DND-41 (cell line): ENCODE measurements around the gene STEAP1B.

Experiments used
- ATAC-seq: fragments of 200-7000 bp; cut with Tn5 transposase; 3 replicates; pipeline ENCODE4 v1.9.1; 2021; ENCODE audit warnings: low read depth; ENCODE audit not compliant: insufficient read depth
- DNase-seq: peaks from one replicate; pipeline ENCODE4 v3.0.0-alpha.2; 2020
- H2AFZ ChIP-seq: 2 replicates; pipeline ENCODE4 v1.6.0; 2012; ENCODE audit warnings: low read depth, low read length
- H3K27ac ChIP-seq: 2 replicates; pipeline ENCODE4 v1.5.1; 2012; ENCODE audit warnings: low read length, inconsistent platforms
- H3K27me3 ChIP-seq: fragments of 200-600 bp; sonication (generic); 2 replicates; pipeline ENCODE4 v1.6.0; 2012; ENCODE audit warnings: low read length, mild to moderate bottlenecking, inconsistent platforms; ENCODE audit not compliant: insufficient read depth, poor library complexity
- H3K36me3 ChIP-seq: 2 replicates; pipeline ENCODE4 v1.5.1; 2012; ENCODE audit warnings: low read length, inconsistent platforms; ENCODE audit not compliant: insufficient read depth
- H3K4me1 ChIP-seq: 2 replicates; pipeline ENCODE4 v1.5.1; 2012; ENCODE audit warnings: mild to moderate bottlenecking, low read length; ENCODE audit not compliant: insufficient read depth
- H3K4me2 ChIP-seq: 2 replicates; pipeline ENCODE4 v1.6.0; 2012; ENCODE audit warnings: mild to moderate bottlenecking, moderate library complexity, low read length, inconsistent platforms; ENCODE audit not compliant: insufficient read depth
- H3K4me3 ChIP-seq, 2 experiments: fragments of 200-600 bp in 1 of 2; shearing (Covaris generic) in 1 of 2; 2 replicates each; pipeline ENCODE4 v1.5.1; 2012 to 2016; ENCODE audit warnings: inconsistent platforms in 2 of 2, low read length in 2 of 2, mild to moderate bottlenecking in 2 of 2, low read depth in 1 of 2, moderate library complexity in 1 of 2
- H3K79me2 ChIP-seq: 2 replicates; pipeline ENCODE4 v1.6.0; 2012; ENCODE audit warnings: low read length, inconsistent platforms; ENCODE audit not compliant: insufficient read depth
- H3K9ac ChIP-seq: 2 replicates; pipeline ENCODE4 v1.6.0; 2012; ENCODE audit warnings: low read depth, mild to moderate bottlenecking, inconsistent platforms, low read length, moderate library complexity
- H3K9me3 ChIP-seq: 2 replicates; pipeline ENCODE4 v1.5.1; 2012; ENCODE audit warnings: low read length, moderate library complexity, mild to moderate bottlenecking, inconsistent platforms; ENCODE audit not compliant: insufficient read depth, severe bottlenecking
- H4K20me1 ChIP-seq: 2 replicates; pipeline ENCODE4 v1.6.0; 2012; ENCODE audit warnings: low read length; ENCODE audit not compliant: insufficient read depth
- EZH2 ChIP-seq: IDR thresholded peaks from 3 replicates; pipeline ENCODE4 v1.6.1; 2012; ENCODE audit warnings: borderline replicate concordance, low read depth, mild to moderate bottlenecking, moderate library complexity, low read length, inconsistent platforms; ENCODE audit not compliant: severe bottlenecking
- TF ChIP-seq, protein P1 (sequence below): IDR thresholded peaks from 2 replicates; pipeline ENCODE4 v1.5.1; 2012; ENCODE audit warnings: borderline replicate concordance, low read length, moderate library complexity, mild to moderate bottlenecking; ENCODE audit not compliant: poor library complexity, severe bottlenecking; ENCODE audit errors: extremely low read depth

Gene STEAP1B

DNA sequence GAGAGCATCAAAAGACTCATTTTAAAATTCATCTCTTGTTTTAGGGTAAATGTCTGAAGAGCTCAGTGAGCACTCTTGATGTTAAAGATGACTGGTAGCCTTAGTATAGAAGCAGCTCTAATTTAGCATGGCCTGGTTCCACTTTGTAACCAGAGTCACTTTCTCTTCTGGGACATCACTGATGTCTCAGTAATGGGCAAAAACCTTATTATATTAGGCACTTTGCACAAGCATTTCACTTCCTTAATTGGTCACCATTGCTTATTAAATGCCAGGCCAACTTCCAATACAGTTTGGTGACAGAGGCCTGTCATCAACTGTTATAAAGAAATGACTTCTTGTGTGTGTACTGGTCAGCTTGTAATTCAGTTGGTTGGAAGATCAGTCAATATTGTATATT is 53.0 kb downstream of the STEAP1B start:
- H3K4me3 ChIP-seq, result no peak overlapping the region
- no peaks in the 10 kb centered on the region for H3K36me3 ChIP-seq
- DNase-seq (no peak), ATAC-seq (no peak)
- H3K9ac ChIP-seq, result 0 out of 2 replicates have a peak overlapping the region, but pooled peaks have one; percentile 52
- H4K20me1 ChIP-seq, result no peaks in the 10 kb centered on the region
- H3K27me3 ChIP-seq, result no peaks in the 10 kb centered on the region
- TF ChIP-seq EZH2, result no peak
- TF ChIP-seq, protein P1, sequence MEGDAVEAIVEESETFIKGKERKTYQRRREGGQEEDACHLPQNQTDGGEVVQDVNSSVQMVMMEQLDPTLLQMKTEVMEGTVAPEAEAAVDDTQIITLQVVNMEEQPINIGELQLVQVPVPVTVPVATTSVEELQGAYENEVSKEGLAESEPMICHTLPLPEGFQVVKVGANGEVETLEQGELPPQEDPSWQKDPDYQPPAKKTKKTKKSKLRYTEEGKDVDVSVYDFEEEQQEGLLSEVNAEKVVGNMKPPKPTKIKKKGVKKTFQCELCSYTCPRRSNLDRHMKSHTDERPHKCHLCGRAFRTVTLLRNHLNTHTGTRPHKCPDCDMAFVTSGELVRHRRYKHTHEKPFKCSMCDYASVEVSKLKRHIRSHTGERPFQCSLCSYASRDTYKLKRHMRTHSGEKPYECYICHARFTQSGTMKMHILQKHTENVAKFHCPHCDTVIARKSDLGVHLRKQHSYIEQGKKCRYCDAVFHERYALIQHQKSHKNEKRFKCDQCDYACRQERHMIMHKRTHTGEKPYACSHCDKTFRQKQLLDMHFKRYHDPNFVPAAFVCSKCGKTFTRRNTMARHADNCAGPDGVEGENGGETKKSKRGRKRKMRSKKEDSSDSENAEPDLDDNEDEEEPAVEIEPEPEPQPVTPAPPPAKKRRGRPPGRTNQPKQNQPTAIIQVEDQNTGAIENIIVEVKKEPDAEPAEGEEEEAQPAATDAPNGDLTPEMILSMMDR, result no peak
- peak overlapping the region; percentile 96 for H3K27ac ChIP-seq
- H3K79me2 ChIP-seq, result no peaks in the 10 kb centered on the region
- H3K9me3 ChIP-seq, result no peaks in the 10 kb centered on the region
- H3K4me2 ChIP-seq, result peak overlapping the region; percentile 57; the same call in 1 of the 2 replicates
- no peak overlapping the region for H2AFZ ChIP-seq
- peaks cover 59% of the 10 kb centered on the region for H3K4me1 ChIP-seq

DNA sequence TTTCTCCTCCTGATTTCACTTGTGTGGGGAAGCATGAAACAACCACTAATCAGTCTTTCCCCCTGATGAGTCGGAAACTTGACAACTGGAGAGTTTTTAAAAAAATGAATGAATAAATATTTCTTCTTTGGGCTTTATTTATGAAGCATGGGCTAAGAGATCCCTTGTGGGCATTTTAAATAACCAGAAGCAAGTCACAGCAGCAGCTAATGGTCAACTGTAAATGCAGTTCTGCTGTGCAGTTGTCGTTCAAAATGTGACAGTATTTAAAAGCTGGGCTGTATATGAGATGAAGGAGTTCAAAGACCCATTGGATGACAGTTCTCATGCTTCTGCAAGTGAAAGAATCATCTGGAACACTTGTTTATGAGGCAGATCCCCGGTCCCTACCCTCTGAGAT is 54.1 kb downstream of the STEAP1B start:
- no peaks in the 10 kb centered on the region for H3K36me3 ChIP-seq
- H4K20me1 ChIP-seq, result no peaks in the 10 kb centered on the region
- TF ChIP-seq, protein P1, result no peak
- TF ChIP-seq EZH2, result no peak
- no peaks in the 10 kb centered on the region for H3K27me3 ChIP-seq
- no peaks in the 10 kb centered on the region for H3K79me2 ChIP-seq
- no peaks in the 10 kb centered on the region for H3K9me3 ChIP-seq
- peak overlapping the region in 1 of 2 experiments; percentile 30; a peak in 2 of 4 replicates for H3K4me3 ChIP-seq
- H3K4me1 ChIP-seq, result peaks cover 59% of the 10 kb centered on the region
- ATAC-seq (no peak), DNase-seq (no peak)
- peak overlapping the region; percentile 52 for H3K9ac ChIP-seq
- H3K27ac ChIP-seq, result peak overlapping the region; percentile 96
- H2AFZ ChIP-seq, result peak overlapping the region; percentile 17; the same call in 1 of the 2 replicates
- peak overlapping the region; percentile 57 for H3K4me2 ChIP-seq

DNA sequence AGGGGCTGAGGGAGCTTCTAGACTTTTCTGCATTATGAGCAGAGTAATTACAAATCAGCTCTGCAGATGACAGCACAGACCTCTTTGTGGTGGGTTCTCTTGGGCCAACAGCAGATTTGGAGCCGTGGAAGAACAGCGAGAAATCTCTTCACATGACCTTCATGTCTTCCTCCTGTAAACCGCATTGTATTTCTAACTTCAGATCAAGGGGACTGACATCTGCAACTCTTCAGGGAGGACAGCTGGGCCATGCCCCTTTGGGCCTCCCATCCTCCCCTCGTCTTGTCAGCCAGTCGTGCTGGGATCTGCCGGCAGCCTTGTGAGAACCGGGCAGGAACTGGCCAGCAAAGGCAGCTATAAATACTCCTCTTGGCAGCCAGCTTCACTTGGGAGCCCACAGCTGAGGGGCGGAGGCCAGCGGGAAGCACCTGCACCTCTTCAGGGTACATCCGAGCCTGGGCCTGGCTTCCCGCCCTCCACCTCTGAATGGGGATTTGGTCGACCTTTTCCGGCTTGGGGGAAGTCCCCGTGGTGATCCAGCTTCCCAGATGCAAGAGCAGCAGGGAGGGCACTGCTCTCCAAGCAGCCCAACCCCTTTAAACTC is 54.7 kb downstream of the STEAP1B start:
- Histone ChIP-seq H3K9ac (peak overlapping the region; percentile 52), H3K9me3 (no peaks in the 10 kb centered on the region), H3K36me3 (no peaks in the 10 kb centered on the region), H3K4me3 (peak overlapping the region in 1 of 2 experiments; percentile 30; a peak in 2 of 4 replicates), H4K20me1 (no peaks in the 10 kb centered on the region), H3K27ac (peak overlapping the region; percentile 96), H3K4me2 (peak overlapping the region; percentile 57), H2AFZ (peak overlapping the region; percentile 17), H3K27me3 (no peaks in the 10 kb centered on the region), H3K4me1 (peaks cover 59% of the 10 kb centered on the region), H3K79me2 (no peaks in the 10 kb centered on the region)
- TF ChIP-seq EZH2, result no peak
- TF ChIP-seq, protein P1, result peak; percentile 52
- ATAC-seq (peak; percentile 87), DNase-seq (peak; percentile 96)
